OCI-LY1 (cell line): ENCODE data around the gene CDH13.

Source experiments
- CTCF ChIP-seq: fragments of 200-600 bp; sonication (generic), shearing (Covaris generic); IDR thresholded peaks from 2 replicates; pipeline ENCODE4 v1.5.1; 2017; ENCODE audit warnings: mild to moderate bottlenecking, antibody characterized with exemption, low read length, moderate library complexity, mixed read lengths
- EZH2 ChIP-seq: fragments of 200-600 bp; sonication (generic), shearing (Covaris generic); IDR thresholded peaks from 2 replicates; pipeline ENCODE4 v1.8.0; 2017; ENCODE audit warnings: borderline replicate concordance, mixed run types, mild to moderate bottlenecking, antibody characterized with exemption, low read length, moderate library complexity, mixed read lengths

GRCh38 chr16:82605076-82605475 is 21.7 kb upstream of the CDH13 start:
- no peak for TF ChIP-seq CTCF
- TF ChIP-seq EZH2 = no peak
